ENCODE results near the gene CMBL. TPM values are rescaled to one million over a fixed set of nuclear protein-coding genes. Genes with fewer than 3 reads are reported as not detected.
A peak's percentile ranks its signal among the peaks of the same experiment; 100 is the strongest.
"Not testable (repeated sequence)": the region's sequence is repeated elsewhere in the genome, so short reads cannot be mapped to it uniquely, and the experiment has no call there.

Gene CMBL
- total RNA-seq, 1 donor from 2014 or later, result 2.2 TPM

- Mint-ChIP-seq H3K9me3 (ENCODE audit: unreplicated experiment) (peaks cover 4% of the 10 kb centered on the region), H3K36me3 (ENCODE audit: unreplicated experiment) (no peaks in the 10 kb centered on the region), H3K4me3 (ENCODE audit: unreplicated experiment) (no peak overlapping the region), H3K27me3 (ENCODE audit: unreplicated experiment) (peaks cover 14% of the 10 kb centered on the region), H3K27ac (ENCODE audit: unreplicated experiment) (no peak overlapping the region), H3K4me1 (ENCODE audit: low read depth, unreplicated experiment) (peaks cover 17% of the 10 kb centered on the region)
- no peak for TF ChIP-seq CTCF (IDR thresholded peaks at IDR 0.05; ENCODE audit: partially characterized antibody, unreplicated experiment)
- DNase-seq, result no peak
These were observed 40.6 kb upstream of the CMBL start for GRCh38 chr5:10348258-10348657.

- H3K27ac Mint-ChIP-seq (ENCODE audit: unreplicated experiment); H3K4me3 Mint-ChIP-seq (ENCODE audit: unreplicated experiment); H3K9me3 Mint-ChIP-seq (ENCODE audit: unreplicated experiment); DNase-seq; H3K27me3 Mint-ChIP-seq (ENCODE audit: unreplicated experiment); H3K4me1 Mint-ChIP-seq (ENCODE audit: low read depth, unreplicated experiment); H3K36me3 Mint-ChIP-seq (ENCODE audit: unreplicated experiment): not testable (repeated sequence)
These were observed 36.9 kb upstream of the CMBL start for GRCh38 chr5:10344461-10345106.

- no peaks in the 10 kb centered on the region for H3K27me3 Mint-ChIP-seq (ENCODE audit: unreplicated experiment)
- no peak for DNase-seq
- TF ChIP-seq CTCF (IDR thresholded peaks at IDR 0.05; ENCODE audit: partially characterized antibody, unreplicated experiment), result no peak
- no peaks in the 10 kb centered on the region for H3K9me3 Mint-ChIP-seq (ENCODE audit: unreplicated experiment)
- no peaks in the 10 kb centered on the region for H3K36me3 Mint-ChIP-seq (ENCODE audit: unreplicated experiment)
- H3K27ac Mint-ChIP-seq (ENCODE audit: unreplicated experiment), result no peak overlapping the region
- H3K4me1 Mint-ChIP-seq (ENCODE audit: low read depth, unreplicated experiment), result peaks cover 10% of the 10 kb centered on the region
- H3K4me3 Mint-ChIP-seq (ENCODE audit: unreplicated experiment), result no peak overlapping the region
These were observed 35.8 kb upstream of the CMBL start for GRCh38 chr5:10343486-10343885.

GRCh38 chr5:10339958-10340357 lies 32.3 kb upstream of the CMBL start:
- no peak for TF ChIP-seq CTCF (IDR thresholded peaks at IDR 0.05; ENCODE audit: partially characterized antibody, unreplicated experiment)
- H3K27me3 Mint-ChIP-seq (ENCODE audit: unreplicated experiment), result peaks cover 3% of the 10 kb centered on the region
- H3K4me3 Mint-ChIP-seq (ENCODE audit: unreplicated experiment), result no peak overlapping the region
- H3K4me1 Mint-ChIP-seq (ENCODE audit: low read depth, unreplicated experiment), result peaks cover 13% of the 10 kb centered on the region
- DNase-seq, result no peak
- peak overlapping the region; percentile 5 for H3K27ac Mint-ChIP-seq (ENCODE audit: unreplicated experiment)
- H3K9me3 Mint-ChIP-seq (ENCODE audit: unreplicated experiment), result peaks cover 3% of the 10 kb centered on the region
- H3K36me3 Mint-ChIP-seq (ENCODE audit: unreplicated experiment), result no peaks in the 10 kb centered on the region

- Mint-ChIP-seq H3K4me3 (ENCODE audit: unreplicated experiment) (peak overlapping the region; percentile 49), H3K9me3 (ENCODE audit: unreplicated experiment) (peaks cover 3% of the 10 kb centered on the region), H3K27me3 (ENCODE audit: unreplicated experiment) (peaks cover 6% of the 10 kb centered on the region), H3K4me1 (ENCODE audit: low read depth, unreplicated experiment) (peaks cover 13% of the 10 kb centered on the region), H3K27ac (ENCODE audit: unreplicated experiment) (peak overlapping the region; percentile 59), H3K36me3 (ENCODE audit: unreplicated experiment) (no peaks in the 10 kb centered on the region)
- DNase-seq, result no peak
- TF ChIP-seq CTCF (IDR thresholded peaks at IDR 0.05; ENCODE audit: partially characterized antibody, unreplicated experiment), result no peak
These were observed 31.5 kb upstream of the CMBL start for GRCh38 chr5:10339058-10339811.

All from glutamatergic neuron (in vitro differentiated cells).